ENCODE data around the gene ADARB1.

ADARB1 gene

DNA sequence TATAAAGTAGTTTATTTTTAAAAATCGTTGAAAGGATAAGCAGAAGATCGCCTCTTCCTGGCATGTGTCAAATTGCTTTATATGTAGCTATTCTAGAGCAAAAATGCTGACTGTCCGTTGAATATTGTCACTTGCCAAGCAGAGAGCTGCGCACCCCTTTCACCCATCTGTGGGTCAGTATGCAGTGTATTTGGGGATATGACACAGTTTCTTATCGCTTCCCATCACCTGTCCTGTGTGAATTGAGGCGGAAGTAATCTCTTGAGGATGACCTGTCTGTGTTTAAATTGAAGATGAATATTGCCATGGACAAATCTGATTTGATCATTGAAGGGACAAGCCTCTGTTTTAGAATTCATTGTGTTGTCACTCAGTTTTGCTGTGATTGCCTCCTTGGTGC lies 161.1 kb downstream of the ADARB1 start:
- no peak for DNase-seq (ENCODE audit: low spot score)
- TF ChIP-seq, protein P1, sequence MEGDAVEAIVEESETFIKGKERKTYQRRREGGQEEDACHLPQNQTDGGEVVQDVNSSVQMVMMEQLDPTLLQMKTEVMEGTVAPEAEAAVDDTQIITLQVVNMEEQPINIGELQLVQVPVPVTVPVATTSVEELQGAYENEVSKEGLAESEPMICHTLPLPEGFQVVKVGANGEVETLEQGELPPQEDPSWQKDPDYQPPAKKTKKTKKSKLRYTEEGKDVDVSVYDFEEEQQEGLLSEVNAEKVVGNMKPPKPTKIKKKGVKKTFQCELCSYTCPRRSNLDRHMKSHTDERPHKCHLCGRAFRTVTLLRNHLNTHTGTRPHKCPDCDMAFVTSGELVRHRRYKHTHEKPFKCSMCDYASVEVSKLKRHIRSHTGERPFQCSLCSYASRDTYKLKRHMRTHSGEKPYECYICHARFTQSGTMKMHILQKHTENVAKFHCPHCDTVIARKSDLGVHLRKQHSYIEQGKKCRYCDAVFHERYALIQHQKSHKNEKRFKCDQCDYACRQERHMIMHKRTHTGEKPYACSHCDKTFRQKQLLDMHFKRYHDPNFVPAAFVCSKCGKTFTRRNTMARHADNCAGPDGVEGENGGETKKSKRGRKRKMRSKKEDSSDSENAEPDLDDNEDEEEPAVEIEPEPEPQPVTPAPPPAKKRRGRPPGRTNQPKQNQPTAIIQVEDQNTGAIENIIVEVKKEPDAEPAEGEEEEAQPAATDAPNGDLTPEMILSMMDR (IDR thresholded peaks at IDR 0.05; ENCODE audit: extremely low read depth, missing control alignments) = no peak

DNA sequence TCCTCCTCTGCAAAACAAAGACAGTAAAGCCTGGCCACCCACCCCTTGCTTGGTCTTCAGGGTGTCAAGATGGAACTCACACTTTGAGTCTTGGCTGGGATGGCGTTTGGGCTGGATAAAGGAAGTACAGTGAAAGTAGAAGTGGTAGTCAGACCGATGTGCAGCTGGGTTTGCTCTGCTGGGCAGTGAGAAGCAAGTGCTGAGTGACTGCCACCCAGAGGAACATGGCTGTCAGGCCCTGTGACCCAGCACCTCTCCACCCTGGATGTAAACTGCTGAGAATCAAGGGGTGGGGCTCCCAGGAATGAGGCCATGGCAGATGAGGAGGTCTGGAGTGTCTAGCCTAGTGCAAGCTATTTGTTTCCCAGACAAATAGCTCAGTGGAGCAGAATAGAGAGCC lies 162.1 kb downstream of the ADARB1 start:
- TF ChIP-seq, protein P1 (IDR thresholded peaks at IDR 0.05; ENCODE audit: extremely low read depth, missing control alignments) = no peak

DNA sequence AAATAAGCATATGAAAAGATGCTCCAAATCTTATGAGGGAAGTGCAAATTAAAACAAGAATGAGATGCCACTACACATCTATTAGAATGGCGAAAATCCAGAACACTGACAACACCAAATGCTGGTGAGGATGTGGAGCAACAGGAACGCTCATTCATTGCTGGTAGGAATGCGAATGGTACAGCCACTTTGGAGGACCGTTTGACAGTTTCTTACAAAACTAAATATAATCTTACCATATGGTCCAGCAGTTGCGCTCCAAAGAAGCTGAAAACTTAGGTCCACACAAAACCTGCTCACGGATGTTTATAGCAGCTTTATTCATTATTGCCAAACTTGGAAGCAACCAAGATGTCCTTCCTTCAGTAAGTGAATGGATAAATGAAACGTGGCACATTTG lies 163.0 kb downstream of the ADARB1 start:
- TF ChIP-seq, protein P1 (IDR thresholded peaks at IDR 0.05; ENCODE audit: extremely low read depth, missing control alignments) = no peak
- no peak for DNase-seq (ENCODE audit: low spot score)

More for the DNA sequence above, 162.1 kb downstream of the ADARB1 start:
- DNase-seq (ENCODE audit: low spot score) = no peak

DNA sequence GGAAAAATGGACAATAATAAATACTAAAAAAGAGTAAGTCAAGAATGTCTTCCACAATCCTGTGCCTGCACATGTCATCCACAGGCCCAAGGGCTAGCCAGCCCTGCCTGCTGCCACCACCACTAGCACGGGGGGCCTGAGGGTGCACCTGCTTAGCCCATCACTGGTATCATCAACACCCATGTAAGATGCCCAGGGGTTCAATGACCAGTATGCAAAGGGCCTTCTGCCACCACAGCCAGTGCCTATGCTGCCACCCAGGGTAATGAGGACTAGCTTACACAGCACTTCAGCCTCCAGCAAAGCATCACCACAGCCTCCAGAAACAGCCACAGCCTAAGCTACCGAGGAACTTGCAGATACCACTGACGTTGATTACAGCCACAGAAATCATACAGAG lies 167.0 kb downstream of the ADARB1 start:
- DNase-seq (ENCODE audit: low spot score) = no peak

DNA sequence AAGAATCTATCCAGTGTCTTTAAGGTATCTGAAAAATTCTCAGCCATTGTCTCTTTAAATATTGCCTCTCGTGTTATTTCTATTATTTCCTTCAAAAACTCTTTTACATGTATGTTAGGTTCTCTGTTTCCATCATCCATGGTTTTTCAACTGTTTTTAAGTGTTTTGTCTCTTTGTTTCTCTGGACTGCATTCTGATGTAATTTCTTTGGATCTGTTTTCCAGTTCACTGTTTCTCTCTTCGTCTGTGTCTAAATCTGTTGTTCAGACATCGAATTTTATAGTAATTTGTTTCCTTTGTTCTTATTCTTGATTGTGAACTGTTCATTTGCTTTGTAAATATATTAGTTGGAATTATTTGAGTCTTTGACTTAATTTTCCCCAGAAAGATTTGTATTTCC lies 169.2 kb downstream of the ADARB1 start:
- DNase-seq (ENCODE audit: low spot score) = no peak
- TF ChIP-seq, protein P1 (IDR thresholded peaks at IDR 0.05; ENCODE audit: extremely low read depth, missing control alignments) = no peak

More for the DNA sequence above, 167.0 kb downstream of the ADARB1 start:
- TF ChIP-seq, protein P1 (IDR thresholded peaks at IDR 0.05; ENCODE audit: extremely low read depth, missing control alignments) = no peak

DNA sequence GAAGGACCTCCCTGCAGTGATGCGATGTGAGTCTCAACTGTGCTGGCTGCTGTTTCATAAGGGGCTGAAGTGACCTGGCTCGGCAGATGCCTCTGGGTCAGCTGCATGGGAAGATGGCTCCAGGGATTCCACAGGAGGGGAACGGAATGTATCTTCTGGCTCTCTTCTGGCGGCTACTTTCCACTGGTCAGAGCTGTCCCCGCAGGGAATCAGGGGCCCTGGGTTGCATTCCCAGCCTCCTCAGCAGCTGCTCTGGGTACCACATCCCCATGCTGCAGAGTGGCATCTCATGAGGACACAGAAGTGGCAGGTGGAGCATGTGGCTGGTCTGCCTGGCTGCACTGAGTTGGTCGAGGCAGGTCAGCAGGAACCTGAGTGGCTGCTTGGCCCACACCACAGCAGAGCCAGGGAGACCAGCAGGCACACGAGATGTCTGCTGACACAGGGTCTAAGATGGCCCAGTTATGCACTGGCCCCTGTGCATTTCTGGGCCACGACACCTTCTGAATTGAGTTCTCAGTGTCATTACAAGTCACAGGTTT lies 170.5 kb downstream of the ADARB1 start:
- TF ChIP-seq, protein P1 (IDR thresholded peaks at IDR 0.05; ENCODE audit: extremely low read depth, missing control alignments) = no peak
- no peak for DNase-seq (ENCODE audit: low spot score)

DNA sequence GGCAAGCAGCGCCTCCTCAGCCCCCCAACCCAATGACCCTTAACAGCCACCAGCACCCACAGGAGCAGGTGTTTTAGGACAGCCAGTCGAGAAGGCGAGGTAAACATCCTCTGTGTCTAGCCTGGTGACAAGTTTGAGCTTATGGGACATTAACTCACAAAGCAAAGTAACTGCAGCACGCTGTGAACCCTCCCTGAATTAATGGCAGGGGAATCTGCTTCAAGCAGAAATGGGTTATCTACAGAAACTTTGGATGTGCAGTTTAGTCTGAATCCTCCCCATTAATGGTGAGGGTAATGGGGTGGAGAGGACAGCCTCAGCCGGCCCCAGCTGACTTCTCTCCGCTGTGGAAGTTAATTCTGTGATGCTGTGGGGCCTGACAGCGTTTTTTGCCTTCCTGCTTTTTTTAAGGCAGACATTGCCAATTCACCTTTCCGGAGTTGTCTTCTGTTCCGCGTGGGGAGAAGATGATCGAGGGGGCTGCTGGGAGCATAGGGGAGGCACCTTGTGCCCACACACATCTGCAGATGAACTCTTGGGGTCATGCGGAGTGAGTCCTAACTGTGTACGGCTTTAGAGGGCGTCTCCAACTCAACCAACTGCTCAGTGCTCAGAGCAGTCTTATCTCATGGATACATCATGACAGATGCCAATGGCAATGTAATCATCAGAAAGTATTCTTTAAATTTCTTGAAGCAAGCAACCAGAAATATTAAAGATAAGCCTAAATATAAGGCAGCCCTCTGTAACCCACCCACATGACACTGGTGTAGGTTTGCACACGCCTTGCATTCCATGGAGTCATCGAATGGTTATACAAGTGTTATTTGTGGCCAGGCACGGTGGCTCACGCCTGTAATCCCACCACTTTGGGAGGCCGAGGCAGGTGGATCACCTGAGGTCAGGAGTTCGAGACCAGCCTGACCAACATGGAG lies 172.3 kb downstream of the ADARB1 start:
- DNase-seq (ENCODE audit: low spot score) = no peak
- TF ChIP-seq, protein P1 (IDR thresholded peaks at IDR 0.05; ENCODE audit: extremely low read depth, missing control alignments) = no peak

Measured in GM20000 (cell line).